Measurements from ENCODE around the gene CYCS.

CYCS gene

GRCh38 chr7:25149836-25150235 is 24.8 kb upstream of the CYCS start:
- Histone ChIP-seq H3K27me3 (ENCODE audit: insufficient read depth, low read length) (no peaks in the 10 kb centered on the region), H2AFZ (ENCODE audit: low read length, unreplicated experiment) (no peak overlapping the region), H3K4me3 (ENCODE audit: low read depth, low read length) (no peak overlapping the region), H3K4me1 (ENCODE audit: control insufficient read depth, insufficient read depth, low read length, unreplicated experiment) (no peaks in the 10 kb centered on the region), H3K79me2 (ENCODE audit: control insufficient read depth, insufficient read depth, low read length, unreplicated experiment) (no peaks in the 10 kb centered on the region), H3K36me3 (ENCODE audit: insufficient read depth, low read length) (no peaks in the 10 kb centered on the region), H3K27ac (ENCODE audit: low read depth, low read length) (no peak overlapping the region)

- Histone ChIP-seq H2AFZ (ENCODE audit: low read length, unreplicated experiment) (no peak overlapping the region), H3K79me2 (ENCODE audit: control insufficient read depth, insufficient read depth, low read length, unreplicated experiment) (no peaks in the 10 kb centered on the region), H3K27ac (ENCODE audit: low read depth, low read length) (no peak overlapping the region), H3K4me1 (ENCODE audit: control insufficient read depth, insufficient read depth, low read length, unreplicated experiment) (no peaks in the 10 kb centered on the region), H3K27me3 (ENCODE audit: insufficient read depth, low read length) (no peaks in the 10 kb centered on the region), H3K36me3 (ENCODE audit: insufficient read depth, low read length) (no peaks in the 10 kb centered on the region), H3K4me3 (ENCODE audit: low read depth, low read length) (no peak overlapping the region)
Measured at GRCh38 chr7:25148772-25149575, 23.9 kb upstream of the CYCS start.

GRCh38 chr7:25143763-25144162 is 18.7 kb upstream of the CYCS start:
- Histone ChIP-seq H3K79me2 (ENCODE audit: control insufficient read depth, insufficient read depth, low read length, unreplicated experiment) (no peaks in the 10 kb centered on the region), H3K4me3 (ENCODE audit: low read depth, low read length) (no peak overlapping the region), H3K27me3 (ENCODE audit: insufficient read depth, low read length) (no peaks in the 10 kb centered on the region), H2AFZ (ENCODE audit: low read length, unreplicated experiment) (no peak overlapping the region), H3K4me1 (ENCODE audit: control insufficient read depth, insufficient read depth, low read length, unreplicated experiment) (no peaks in the 10 kb centered on the region), H3K36me3 (ENCODE audit: insufficient read depth, low read length) (no peaks in the 10 kb centered on the region), H3K27ac (ENCODE audit: low read depth, low read length) (no peak overlapping the region)

- H2AFZ ChIP-seq (ENCODE audit: low read length, unreplicated experiment): no peak overlapping the region
- no peak overlapping the region for H3K27ac ChIP-seq (ENCODE audit: low read depth, low read length)
- no peaks in the 10 kb centered on the region for H3K27me3 ChIP-seq (ENCODE audit: insufficient read depth, low read length)
- H3K4me1 ChIP-seq (ENCODE audit: control insufficient read depth, insufficient read depth, low read length, unreplicated experiment): no peaks in the 10 kb centered on the region
- H3K79me2 ChIP-seq (ENCODE audit: control insufficient read depth, insufficient read depth, low read length, unreplicated experiment): no peaks in the 10 kb centered on the region
- H3K4me3 ChIP-seq (ENCODE audit: low read depth, low read length): no peak overlapping the region
- no peaks in the 10 kb centered on the region for H3K36me3 ChIP-seq (ENCODE audit: insufficient read depth, low read length)
Measured at GRCh38 chr7:25139536-25139935, 14.5 kb upstream of the CYCS start.

GRCh38 chr7:25134358-25135010 is 9.4 kb upstream of the CYCS start:
- no peak overlapping the region for H2AFZ ChIP-seq (ENCODE audit: low read length, unreplicated experiment)
- H3K79me2 ChIP-seq (ENCODE audit: control insufficient read depth, insufficient read depth, low read length, unreplicated experiment): no peaks in the 10 kb centered on the region
- no peaks in the 10 kb centered on the region for H3K4me1 ChIP-seq (ENCODE audit: control insufficient read depth, insufficient read depth, low read length, unreplicated experiment)
- H3K4me3 ChIP-seq (ENCODE audit: low read depth, low read length): no peak overlapping the region
- no peak overlapping the region for H3K27ac ChIP-seq (ENCODE audit: low read depth, low read length)
- no peaks in the 10 kb centered on the region for H3K27me3 ChIP-seq (ENCODE audit: insufficient read depth, low read length)
- no peaks in the 10 kb centered on the region for H3K36me3 ChIP-seq (ENCODE audit: insufficient read depth, low read length)

GRCh38 chr7:25132430-25132829 is 7.4 kb upstream of the CYCS start:
- Histone ChIP-seq H3K27ac (ENCODE audit: low read depth, low read length) (no peak overlapping the region), H3K4me1 (ENCODE audit: control insufficient read depth, insufficient read depth, low read length, unreplicated experiment) (no peaks in the 10 kb centered on the region), H3K27me3 (ENCODE audit: insufficient read depth, low read length) (no peaks in the 10 kb centered on the region), H2AFZ (ENCODE audit: low read length, unreplicated experiment) (no peak overlapping the region), H3K36me3 (ENCODE audit: insufficient read depth, low read length) (no peaks in the 10 kb centered on the region), H3K4me3 (ENCODE audit: low read depth, low read length) (no peak overlapping the region), H3K79me2 (ENCODE audit: control insufficient read depth, insufficient read depth, low read length, unreplicated experiment) (no peaks in the 10 kb centered on the region)

GRCh38 chr7:25126751-25127150 is 1.7 kb upstream of the CYCS start:
- H3K27me3 ChIP-seq (ENCODE audit: insufficient read depth, low read length): no peaks in the 10 kb centered on the region
- H3K4me1 ChIP-seq (ENCODE audit: control insufficient read depth, insufficient read depth, low read length, unreplicated experiment): peaks cover 7% of the 10 kb centered on the region
- peaks cover 10% of the 10 kb centered on the region for H3K36me3 ChIP-seq (ENCODE audit: insufficient read depth, low read length)
- peaks cover 26% of the 10 kb centered on the region for H3K79me2 ChIP-seq (ENCODE audit: control insufficient read depth, insufficient read depth, low read length, unreplicated experiment)
- no peak overlapping the region for H2AFZ ChIP-seq (ENCODE audit: low read length, unreplicated experiment)
- no peak overlapping the region for H3K4me3 ChIP-seq (ENCODE audit: low read depth, low read length)
- H3K27ac ChIP-seq (ENCODE audit: low read depth, low read length): no peak overlapping the region

- H3K79me2 ChIP-seq (ENCODE audit: control insufficient read depth, insufficient read depth, low read length, unreplicated experiment): peaks cover 26% of the 10 kb centered on the region
- peaks cover 7% of the 10 kb centered on the region for H3K4me1 ChIP-seq (ENCODE audit: control insufficient read depth, insufficient read depth, low read length, unreplicated experiment)
- H3K27me3 ChIP-seq (ENCODE audit: insufficient read depth, low read length): no peaks in the 10 kb centered on the region
- peak overlapping the region; percentile 94 for H3K4me3 ChIP-seq (ENCODE audit: low read depth, low read length)
- H2AFZ ChIP-seq (ENCODE audit: low read length, unreplicated experiment): no peak overlapping the region
- peak overlapping the region; percentile 37 for H3K27ac ChIP-seq (ENCODE audit: low read depth, low read length)
- peaks cover 23% of the 10 kb centered on the region for H3K36me3 ChIP-seq (ENCODE audit: insufficient read depth, low read length)
Measured at GRCh38 chr7:25124465-25125136, 459 bp downstream of the CYCS start.

- H2AFZ ChIP-seq (ENCODE audit: low read length, unreplicated experiment): no peak overlapping the region
- H3K79me2 ChIP-seq (ENCODE audit: control insufficient read depth, insufficient read depth, low read length, unreplicated experiment): peaks cover 26% of the 10 kb centered on the region
- peaks cover 7% of the 10 kb centered on the region for H3K4me1 ChIP-seq (ENCODE audit: control insufficient read depth, insufficient read depth, low read length, unreplicated experiment)
- no peak overlapping the region for H3K27ac ChIP-seq (ENCODE audit: low read depth, low read length)
- H3K36me3 ChIP-seq (ENCODE audit: insufficient read depth, low read length): peaks cover 24% of the 10 kb centered on the region
- H3K4me3 ChIP-seq (ENCODE audit: low read depth, low read length): no peak overlapping the region
- no peaks in the 10 kb centered on the region for H3K27me3 ChIP-seq (ENCODE audit: insufficient read depth, low read length)
Measured at GRCh38 chr7:25122373-25122772, 2.7 kb downstream of the CYCS start.

GRCh38 chr7:25121599-25121998 is 3.5 kb downstream of the CYCS start:
- Histone ChIP-seq H3K27me3 (ENCODE audit: insufficient read depth, low read length) (no peaks in the 10 kb centered on the region), H3K36me3 (ENCODE audit: insufficient read depth, low read length) (peaks cover 24% of the 10 kb centered on the region), H3K79me2 (ENCODE audit: control insufficient read depth, insufficient read depth, low read length, unreplicated experiment) (peaks cover 26% of the 10 kb centered on the region), H3K4me1 (ENCODE audit: control insufficient read depth, insufficient read depth, low read length, unreplicated experiment) (peaks cover 7% of the 10 kb centered on the region), H2AFZ (ENCODE audit: low read length, unreplicated experiment) (no peak overlapping the region), H3K4me3 (ENCODE audit: low read depth, low read length) (no peak overlapping the region), H3K27ac (ENCODE audit: low read depth, low read length) (no peak overlapping the region)
